ENCODE data around the gene GNGT1. TPM values are rescaled to one million over a fixed set of nuclear protein-coding genes. Genes with fewer than 3 reads are reported as not detected.

The GNGT1 gene
- total RNA-seq, 1 donor from 2014 or later: not detected

- intact Hi-C loops (cut with DNase I): no loop called here
- DNase-seq (ENCODE audit: low spot score in 2 of 2): no peak
- Histone ChIP-seq H3K4me3 (no peak overlapping the region), H3K27me3 (no peaks in the 10 kb centered on the region), H3K9me3 (no peaks in the 10 kb centered on the region), H3K27ac (no peak overlapping the region), H3K36me3 (no peaks in the 10 kb centered on the region), H3K4me1 (no peaks in the 10 kb centered on the region)
- no peak for TF ChIP-seq CTCF (IDR thresholded peaks at IDR 0.05)
Observed at GRCh38 chr7:93938293-93938692, 31.9 kb downstream of the GNGT1 start.

DNA sequence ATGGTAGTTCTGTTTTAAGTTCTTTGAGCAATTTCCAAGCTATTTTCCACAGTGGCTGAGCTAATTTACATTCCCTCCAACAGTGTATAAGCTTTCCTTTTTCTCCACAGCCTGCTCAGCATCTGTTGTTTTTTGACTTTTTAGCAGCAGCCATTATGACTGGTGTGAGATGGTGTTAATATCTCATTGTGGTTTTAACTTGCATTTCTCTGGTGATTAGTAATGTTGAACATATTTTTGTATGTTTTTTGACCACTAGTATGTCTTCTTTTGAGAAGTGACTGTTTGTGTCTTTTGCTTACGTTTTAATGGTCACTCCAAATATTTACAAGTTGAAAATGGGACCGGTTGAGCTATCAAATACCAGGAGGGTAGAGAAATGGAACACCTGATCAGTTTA is 35.6 kb downstream of the GNGT1 start:
- no peak for TF ChIP-seq CTCF (IDR thresholded peaks at IDR 0.05)
- intact Hi-C loops (cut with DNase I): no loop called here
- no peaks in the 10 kb centered on the region for H3K36me3 ChIP-seq
- H3K27ac ChIP-seq: no peak overlapping the region
- no peaks in the 10 kb centered on the region for H3K4me1 ChIP-seq
- no peak overlapping the region for H3K4me3 ChIP-seq
- H3K9me3 ChIP-seq: no peaks in the 10 kb centered on the region
- no peak for DNase-seq (ENCODE audit: low spot score in 2 of 2)
- H3K27me3 ChIP-seq: no peaks in the 10 kb centered on the region

DNA sequence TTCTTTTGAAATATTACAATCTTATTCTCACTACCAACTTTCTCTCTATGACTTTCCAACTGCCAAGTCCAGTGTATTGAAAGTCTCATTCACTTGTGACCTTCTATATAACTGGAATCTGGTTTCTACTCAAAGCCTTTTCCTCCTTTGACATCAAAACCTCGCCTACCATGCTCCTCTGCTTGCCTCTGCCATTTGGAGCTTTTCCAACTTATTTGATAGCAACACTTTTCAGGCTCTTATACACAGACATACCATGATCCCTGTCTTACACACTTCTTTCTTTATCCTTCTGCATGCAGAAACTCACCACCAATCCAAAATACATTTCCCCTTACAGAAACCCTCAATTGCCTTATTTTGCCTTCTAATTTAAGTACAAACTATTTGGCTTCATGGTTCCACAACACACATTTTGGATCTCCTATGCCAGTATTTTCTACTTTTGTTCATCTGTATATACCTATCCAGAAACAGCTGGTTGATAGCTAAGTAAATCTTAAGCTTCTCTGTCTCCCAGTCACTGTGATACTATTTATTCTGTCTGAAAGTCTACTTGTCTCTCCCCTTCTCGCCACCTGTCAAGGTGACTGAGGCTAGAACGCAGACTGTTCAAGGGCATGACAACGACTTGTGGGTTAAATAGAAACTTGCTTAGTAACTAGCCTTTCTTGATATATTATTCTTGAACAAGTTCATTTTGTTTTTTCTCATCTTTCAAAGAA is 37.6 kb downstream of the GNGT1 start:
- Histone ChIP-seq H3K9me3 (no peaks in the 10 kb centered on the region), H3K27me3 (no peaks in the 10 kb centered on the region), H3K27ac (no peak overlapping the region), H3K4me3 (no peak overlapping the region), H3K36me3 (no peaks in the 10 kb centered on the region), H3K4me1 (no peaks in the 10 kb centered on the region)
- no peak for TF ChIP-seq CTCF (IDR thresholded peaks at IDR 0.05)
- no peak for DNase-seq (ENCODE audit: low spot score in 2 of 2)
- intact Hi-C loops (cut with DNase I): no loop called here

DNA sequence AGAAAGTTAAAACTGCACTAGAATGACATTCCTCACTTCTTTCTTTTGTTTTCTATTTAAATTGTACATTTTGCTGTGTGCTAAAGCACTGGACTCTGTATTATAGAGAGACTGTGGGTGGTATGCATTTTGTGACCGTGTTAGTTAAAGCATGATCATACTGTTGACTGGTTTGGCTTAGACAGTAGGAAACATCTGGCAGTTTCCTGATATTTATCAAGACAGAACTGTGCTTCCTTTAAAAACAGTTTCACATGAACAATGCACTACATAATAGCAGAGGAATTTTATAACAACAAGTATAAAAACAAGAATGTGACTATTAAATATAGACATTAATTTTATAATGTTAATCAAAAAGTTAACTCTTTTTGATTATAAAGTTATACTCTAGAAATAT is 38.3 kb downstream of the GNGT1 start:
- Histone ChIP-seq H3K4me1 (no peaks in the 10 kb centered on the region), H3K4me3 (no peak overlapping the region), H3K27ac (no peak overlapping the region), H3K9me3 (no peaks in the 10 kb centered on the region), H3K27me3 (no peaks in the 10 kb centered on the region), H3K36me3 (no peaks in the 10 kb centered on the region)
- TF ChIP-seq CTCF (IDR thresholded peaks at IDR 0.05): no peak
- no peak for DNase-seq (ENCODE audit: low spot score in 2 of 2)
- intact Hi-C loops (cut with DNase I): no loop called here

DNA sequence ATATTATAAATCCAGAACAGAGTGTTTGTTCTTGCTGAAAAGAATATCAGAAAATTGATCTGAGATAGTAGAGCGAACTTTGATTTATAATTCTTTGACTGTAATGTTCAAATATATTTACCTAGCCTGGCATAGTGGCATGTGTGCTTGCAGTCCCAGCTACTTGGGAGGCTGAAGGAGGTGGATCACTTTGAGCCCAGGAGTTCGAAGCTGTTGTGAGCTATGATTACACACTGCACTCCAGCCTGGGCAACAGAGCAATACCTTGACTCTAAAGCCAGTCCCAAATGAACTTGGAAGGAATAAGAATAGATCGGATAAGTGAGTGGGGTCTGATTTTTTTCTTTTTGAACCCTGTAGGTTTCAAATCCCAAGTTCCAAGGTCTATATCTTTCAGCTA is 38.7 kb downstream of the GNGT1 start:
- no peaks in the 10 kb centered on the region for H3K9me3 ChIP-seq
- no peak for TF ChIP-seq CTCF (IDR thresholded peaks at IDR 0.05)
- no peak for DNase-seq (ENCODE audit: low spot score in 2 of 2)
- H3K27me3 ChIP-seq: no peaks in the 10 kb centered on the region
- H3K4me1 ChIP-seq: no peaks in the 10 kb centered on the region
- intact Hi-C loops (cut with DNase I): no loop called here
- no peak overlapping the region for H3K4me3 ChIP-seq
- no peak overlapping the region for H3K27ac ChIP-seq
- H3K36me3 ChIP-seq: no peaks in the 10 kb centered on the region
